GM23248 (cell line): Measurements from ENCODE around the gene HOOK1. TPM values are rescaled to one million over a fixed set of nuclear protein-coding genes. Genes with fewer than 3 reads are reported as not detected.

Experiments
- DNase-seq: peaks from one replicate; pipeline ENCODE4 v3.0.0-alpha.2; 2015
- H2AFZ ChIP-seq: fragments of 200-600 bp; sonication (generic); 2 replicates; pipeline ENCODE4 v1.6.1; 2016; ENCODE audit warnings: antibody characterized with exemption
- H3F3A ChIP-seq: fragments of 200-600 bp; sonication (generic); 2 replicates; pipeline ENCODE4 v1.6.1; 2016; ENCODE audit warnings: mild to moderate bottlenecking, antibody characterized with exemption, mixed run types; ENCODE audit not compliant: insufficient read depth
- H3K27ac ChIP-seq: fragments of 200-600 bp; sonication (generic); 2 replicates; pipeline ENCODE4 v1.5.1; 2016; ENCODE audit warnings: mild to moderate bottlenecking
- H3K27me3 ChIP-seq: fragments of 200-600 bp; sonication (generic); replicated peaks from 2 replicates; pipeline ENCODE4 v1.6.1; 2016; ENCODE audit warnings: mild to moderate bottlenecking; ENCODE audit not compliant: insufficient read depth
- H3K36me3 ChIP-seq: fragments of 200-600 bp; sonication (generic); 2 replicates; pipeline ENCODE4 v1.6.1; 2016; ENCODE audit warnings: low read depth, mild to moderate bottlenecking
- H3K4me1 ChIP-seq: fragments of 200-600 bp; sonication (generic); 2 replicates; pipeline ENCODE4 v1.6.1; 2016; ENCODE audit warnings: mild to moderate bottlenecking; ENCODE audit not compliant: insufficient read depth
- H3K4me2 ChIP-seq: fragments of 200-600 bp; sonication (generic); one replicate; pipeline ENCODE4 v1.6.1; 2016; ENCODE audit warnings: mild to moderate bottlenecking; ENCODE audit not compliant: unreplicated experiment
- H3K4me3 ChIP-seq: fragments of 200-600 bp; sonication (generic); 2 replicates; pipeline ENCODE4 v1.5.1; 2016; ENCODE audit warnings: mild to moderate bottlenecking
- H3K79me2 ChIP-seq: fragments of 200-600 bp; sonication (generic); 2 replicates; pipeline ENCODE4 v1.6.1; 2016; ENCODE audit warnings: mild to moderate bottlenecking; ENCODE audit not compliant: insufficient read depth
- H3K9ac ChIP-seq: fragments of 200-600 bp; sonication (generic); 2 replicates; pipeline ENCODE4 v1.6.1; 2016; ENCODE audit warnings: mild to moderate bottlenecking
- H3K9me2 ChIP-seq: fragments of 200-600 bp; sonication (generic); 2 replicates; pipeline ENCODE4 v1.6.1; 2016; ENCODE audit warnings: mixed run types, mild to moderate bottlenecking, moderate library complexity; ENCODE audit not compliant: insufficient read depth
- H3K9me3 ChIP-seq: fragments of 200-600 bp; sonication (generic); one replicate; pipeline ENCODE4 v1.6.1; 2017; ENCODE audit warnings: low read depth
- H4K20me1 ChIP-seq: fragments of 200-600 bp; sonication (generic); 2 replicates; pipeline ENCODE4 v1.6.0; 2016; ENCODE audit not compliant: insufficient read depth
- EZH2 ChIP-seq: fragments of 200-600 bp; sonication (generic); IDR thresholded peaks from 2 replicates; pipeline ENCODE4 v1.6.1; 2018; ENCODE audit warnings: antibody characterized with exemption, mild to moderate bottlenecking; ENCODE audit not compliant: insufficient read depth, poor library complexity, severe bottlenecking
- EZH2phosphoT487 ChIP-seq: fragments of 200-600 bp; sonication (generic); IDR thresholded peaks from 2 replicates; pipeline ENCODE4 v1.6.1; 2018; ENCODE audit warnings: antibody characterized with exemption, moderate library complexity, mild to moderate bottlenecking, low read depth; ENCODE audit not compliant: insufficient read depth
- whole genome bisulfite sequencing, 2 experiments: methylation state at CpG; one replicate each; pipeline ENCODE4 v1.1.6; 2015 to 2017; ENCODE audit warnings: low lambda C conversion rate in 2 of 2, low coverage in 1 of 2; ENCODE audit errors: missing lambda C conversion rate in 2 of 2; 5-methylcytosine and 5-hydroxymethylcytosine counted together
- in situ Hi-C: fragments of 300-500 bp; cut with MboI; formaldehyde crosslinking; loops from 2 replicates; pipeline ENCODE4 v1.15.0; 2020
- polyA plus RNA-seq: library from polyadenylated mRNA; unstranded; fragments of >200 nt; fragmentation: Nextera tagmentation; extraction: Ambion mirVana; gene quantifications from 2 replicates; pipeline ENCODE4 v1.2.1, GENCODE V29; 2016
- total RNA-seq: library from RNA; depleted of rRNA; stranded (reverse); fragments of >200 nt; shearing (Covaris generic); gene quantifications from 2 replicates; pipeline ENCODE4 v1.2.3, GENCODE V29; 2014

HOOK1 gene
- total and polyA plus RNA-seq, 2 experiments from 2014 or later = not detected

DNA sequence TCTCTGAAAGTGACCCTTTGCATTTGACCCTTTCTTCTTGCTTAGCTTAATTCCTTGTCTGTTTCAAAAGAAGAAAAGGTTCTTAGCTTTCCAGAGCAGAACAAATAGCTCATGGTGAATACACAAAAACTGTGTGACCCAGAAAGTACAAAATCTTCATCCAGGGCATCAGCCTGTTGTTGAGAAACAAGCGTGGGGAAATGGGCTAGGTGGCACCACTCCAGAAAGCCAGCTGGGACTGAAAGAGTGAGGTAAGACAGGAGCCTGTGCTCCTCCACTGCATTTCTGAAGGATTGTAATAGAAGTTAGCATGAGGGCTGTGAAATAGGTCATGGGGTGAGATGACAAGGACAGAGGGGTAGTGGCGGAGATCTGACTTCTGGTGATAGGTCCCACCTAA is 66.0 kb downstream of the HOOK1 start:
- H3K4me2 ChIP-seq = no peak overlapping the region
- TF ChIP-seq EZH2phosphoT487 = no peak
- no peak for TF ChIP-seq EZH2
- WGBS, 2 experiments = 54 to 57% methylated on average over 2 of the region's 2 CpGs
- H3K4me1 ChIP-seq = no peaks in the 10 kb centered on the region
- DNase-seq = peak; percentile 2
- H3F3A ChIP-seq = no peaks in the 10 kb centered on the region
- H3K9me3 ChIP-seq = no peaks in the 10 kb centered on the region
- no peak overlapping the region for H3K27ac ChIP-seq
- no peak overlapping the region for H3K9ac ChIP-seq
- H4K20me1 ChIP-seq = no peaks in the 10 kb centered on the region; the same call in 1 of the 2 replicates
- no peak overlapping the region for H2AFZ ChIP-seq
- H3K27me3 ChIP-seq = no peaks in the 10 kb centered on the region
- H3K36me3 ChIP-seq = no peaks in the 10 kb centered on the region
- in situ Hi-C loops = no loop called here
- no peak overlapping the region for H3K4me3 ChIP-seq
- H3K9me2 ChIP-seq = no peaks in the 10 kb centered on the region
- no peaks in the 10 kb centered on the region for H3K79me2 ChIP-seq

DNA sequence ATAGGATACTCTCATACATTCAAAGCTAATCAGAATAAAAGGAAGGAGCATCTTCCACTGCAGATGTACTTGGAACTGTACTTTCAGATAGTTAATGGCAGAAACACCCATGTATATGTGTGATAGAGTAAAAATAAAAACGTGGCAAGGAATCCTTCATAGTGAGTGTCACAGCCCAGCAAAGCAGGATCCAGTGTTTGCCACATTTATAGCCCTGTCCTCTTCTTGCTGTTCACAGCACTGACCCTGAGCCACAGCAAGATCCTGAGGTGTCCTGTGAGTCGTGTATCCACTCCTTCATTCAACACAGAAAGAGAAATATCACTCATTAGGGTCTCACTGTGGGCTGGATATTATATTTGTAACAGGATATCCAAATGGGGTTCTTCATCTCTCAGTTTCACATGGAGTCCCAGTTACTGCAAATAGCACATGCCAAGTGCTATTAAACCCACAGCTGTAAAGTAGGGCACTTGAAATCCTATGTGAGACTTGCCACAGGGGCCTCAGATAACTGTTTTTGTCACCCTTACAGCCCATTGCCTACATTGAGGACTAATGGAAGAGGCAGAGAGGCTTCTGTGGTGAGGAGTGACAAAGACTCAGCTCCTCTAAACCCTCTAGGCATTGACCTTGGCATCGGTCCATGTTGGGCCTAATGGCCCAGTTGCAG is 70.5 kb downstream of the HOOK1 start:
- Histone ChIP-seq H3K27me3 (no peaks in the 10 kb centered on the region), H3K4me3 (no peak overlapping the region), H3K27ac (no peak overlapping the region), H3K79me2 (no peaks in the 10 kb centered on the region), H3K9ac (no peak overlapping the region), H3K9me2 (no peaks in the 10 kb centered on the region), H3F3A (no peaks in the 10 kb centered on the region), H3K36me3 (no peaks in the 10 kb centered on the region), H4K20me1 (no peaks in the 10 kb centered on the region), H2AFZ (no peak overlapping the region), H3K4me2 (no peak overlapping the region), H3K9me3 (no peaks in the 10 kb centered on the region), H3K4me1 (no peaks in the 10 kb centered on the region)
- no peak for TF ChIP-seq EZH2phosphoT487
- no peak for TF ChIP-seq EZH2
- DNase-seq = no peak
- in situ Hi-C loops = no loop called here
- 3 to 9% methylated on average over 3 of the region's 3 CpGs for WGBS, 2 experiments

DNA sequence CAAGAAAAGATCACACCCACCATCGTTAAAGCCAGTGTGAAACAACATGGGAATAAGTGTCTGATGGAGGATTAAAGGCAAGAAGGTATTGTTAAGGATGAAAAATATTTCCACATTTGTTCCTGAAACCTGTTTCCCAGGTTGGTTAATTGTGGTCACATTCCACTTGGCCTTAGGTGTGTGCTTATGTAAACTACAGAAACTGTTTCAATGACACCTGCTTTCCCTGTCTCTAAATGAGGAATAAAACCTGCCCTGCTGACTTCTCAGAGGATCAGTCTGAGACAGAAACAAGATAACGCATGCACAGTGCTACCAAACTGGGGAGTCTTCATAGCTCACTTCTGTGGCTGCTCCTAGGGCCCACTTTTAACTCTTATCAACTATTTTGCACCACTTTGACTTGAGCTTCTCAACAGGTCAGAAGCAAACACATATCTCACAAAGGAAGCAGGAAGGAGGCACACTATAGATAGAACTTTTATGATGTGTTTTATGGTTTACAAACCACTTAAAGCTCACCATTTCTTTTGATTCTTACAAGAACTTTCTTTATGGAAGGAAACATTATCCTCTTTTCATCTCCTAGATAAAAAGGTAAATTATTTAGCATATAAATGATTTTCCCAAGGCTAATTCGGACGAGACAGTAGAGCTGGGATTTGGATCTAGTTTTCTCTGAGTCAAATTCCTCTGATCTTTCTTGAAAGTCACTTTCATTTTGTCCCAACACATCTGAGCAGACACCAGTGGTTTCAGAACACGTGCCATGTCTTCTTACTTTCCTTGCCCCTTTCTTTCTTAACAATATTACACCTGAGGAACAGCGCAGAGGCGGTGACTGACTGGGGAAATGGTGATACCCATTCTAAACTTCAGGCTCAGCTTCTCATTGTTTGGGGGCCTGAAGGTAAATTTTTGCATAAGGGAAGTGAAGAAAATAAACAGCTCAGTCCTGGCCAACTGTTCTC is 78.4 kb downstream of the HOOK1 start:
- H3K9me3 ChIP-seq = no peaks in the 10 kb centered on the region
- H3K9ac ChIP-seq = no peak overlapping the region
- H3K9me2 ChIP-seq = no peaks in the 10 kb centered on the region
- no peaks in the 10 kb centered on the region for H3K4me1 ChIP-seq
- in situ Hi-C loops = no loop called here
- no peak for DNase-seq
- no peaks in the 10 kb centered on the region for H3K79me2 ChIP-seq
- no peak overlapping the region for H3K27ac ChIP-seq
- no peaks in the 10 kb centered on the region; the same call in 1 of the 2 replicates for H3K27me3 ChIP-seq
- H2AFZ ChIP-seq = no peak overlapping the region
- H3K4me3 ChIP-seq = no peak overlapping the region
- WGBS, 2 experiments = 64 to 69% methylated on average over 7 of the region's 7 CpGs
- TF ChIP-seq EZH2phosphoT487 (no peak), EZH2 (no peak)
- H4K20me1 ChIP-seq = no peaks in the 10 kb centered on the region
- H3F3A ChIP-seq = no peaks in the 10 kb centered on the region
- H3K4me2 ChIP-seq = no peak overlapping the region
- no peaks in the 10 kb centered on the region for H3K36me3 ChIP-seq

- no peaks in the 10 kb centered on the region for H3K36me3 ChIP-seq
- no peaks in the 10 kb centered on the region for H3K79me2 ChIP-seq
- H2AFZ ChIP-seq = no peak overlapping the region
- no peaks in the 10 kb centered on the region; the same call in 1 of the 2 replicates for H3K27me3 ChIP-seq
- DNase-seq = no peak
- no peaks in the 10 kb centered on the region for H3F3A ChIP-seq
- H3K9ac ChIP-seq = no peak overlapping the region
- no peaks in the 10 kb centered on the region for H4K20me1 ChIP-seq
- H3K4me3 ChIP-seq = no peak overlapping the region
- TF ChIP-seq EZH2 = no peak
- no peak for TF ChIP-seq EZH2phosphoT487
- in situ Hi-C loops = no loop called here
- H3K27ac ChIP-seq = no peak overlapping the region
- no peak overlapping the region for H3K4me2 ChIP-seq
- H3K9me2 ChIP-seq = no peaks in the 10 kb centered on the region
- no peaks in the 10 kb centered on the region for H3K9me3 ChIP-seq
- 41 to 43% methylated on average over 2 of the region's 2 CpGs for WGBS, 2 experiments
- H3K4me1 ChIP-seq = no peaks in the 10 kb centered on the region
Measured at GRCh38 chr1:59897165-59897564, 82.4 kb downstream of the HOOK1 start.
